G401.6 (cell line): ENCODE measurements around the gene PRKCE.

Experiments
- FAIRE-seq: peaks from 2 replicates; lab custom pipeline; 2012; peaks lifted over from hg19 to GRCh38; lab: Jason Lieb, UNC

PRKCE gene

GRCh38 chr2:46082531-46083485 is 431.3 kb downstream of the PRKCE start:
- no peak for FAIRE-seq

DNA sequence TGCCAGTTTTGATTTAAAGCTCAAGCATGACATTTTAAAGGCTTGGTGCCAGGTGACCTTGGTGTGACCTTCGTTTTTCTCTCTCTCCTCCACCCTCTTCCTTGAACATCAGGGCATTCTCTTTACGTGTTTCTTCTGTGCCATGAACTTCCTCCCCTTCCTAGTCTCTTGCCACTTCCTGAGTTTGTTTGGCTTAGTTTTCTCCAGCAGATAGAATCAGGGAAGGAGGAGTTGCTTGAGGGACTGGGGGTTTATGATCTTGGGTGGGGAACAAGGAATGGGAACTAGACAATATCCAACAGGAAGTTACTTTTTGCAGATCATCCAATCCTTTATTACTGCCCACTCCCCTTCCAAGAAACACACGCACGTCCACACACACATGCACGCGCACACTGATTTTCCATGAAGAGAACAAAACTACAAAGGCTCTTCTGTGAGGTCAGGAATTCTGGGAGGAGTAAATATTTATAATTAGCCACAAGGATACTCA is 435.1 kb downstream of the PRKCE start:
- no peak for FAIRE-seq

DNA sequence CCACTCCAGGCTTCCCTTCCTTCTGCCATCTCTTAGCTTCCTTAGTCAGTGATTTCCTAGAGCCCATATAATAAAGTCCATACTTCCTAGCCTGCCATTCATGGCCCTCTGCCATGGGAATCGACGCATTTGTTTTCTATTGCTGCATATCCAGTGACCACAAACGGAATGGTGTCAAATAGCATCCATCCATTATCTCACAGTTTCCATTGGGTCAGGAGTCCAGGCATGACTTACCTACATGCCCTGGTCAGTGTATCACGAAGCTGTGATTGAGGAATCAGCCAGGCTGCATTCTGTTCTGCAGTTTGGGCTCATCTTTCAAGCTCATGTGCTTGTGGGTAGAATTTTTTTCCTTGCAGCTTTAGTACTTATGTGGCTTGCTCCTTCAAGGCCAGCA is 436.0 kb downstream of the PRKCE start:
- FAIRE-seq, result no peak

- no peak for FAIRE-seq
These were observed 439.5 kb downstream of the PRKCE start for GRCh38 chr2:46091004-46091403.

- FAIRE-seq, result no peak
These were observed 440.6 kb downstream of the PRKCE start for GRCh38 chr2:46091961-46092667.

GRCh38 chr2:46094689-46095088 is 443.2 kb downstream of the PRKCE start:
- no peak for FAIRE-seq

- no peak for FAIRE-seq
These were observed 444.4 kb downstream of the PRKCE start for GRCh38 chr2:46095830-46096229.

GRCh38 chr2:46096260-46096659 is 444.8 kb downstream of the PRKCE start:
- no peak for FAIRE-seq

GRCh38 chr2:46097714-46098480 is 446.4 kb downstream of the PRKCE start:
- FAIRE-seq, result no peak

DNA sequence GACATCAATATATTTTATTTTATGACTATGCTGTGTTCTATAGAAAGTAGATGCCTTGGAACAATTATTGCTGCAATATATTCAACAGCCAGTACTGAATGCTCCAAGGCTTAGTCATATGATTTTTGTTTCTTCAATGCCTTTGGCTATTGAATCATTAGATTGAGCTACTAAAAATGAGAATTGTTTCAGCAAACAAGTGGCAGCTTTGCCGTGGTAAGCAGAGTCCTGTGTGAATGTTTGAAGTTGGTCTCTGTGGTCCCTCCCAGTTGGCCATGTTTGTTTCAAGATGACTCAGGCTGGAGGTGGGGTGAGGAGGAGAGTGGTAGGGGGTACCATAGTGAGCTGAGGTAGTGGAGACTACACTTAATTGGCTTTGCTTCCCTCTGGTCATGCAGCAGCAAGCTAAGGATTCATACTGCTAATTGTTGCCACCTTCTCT is 447.2 kb downstream of the PRKCE start:
- FAIRE-seq, result no peak

- no peak for FAIRE-seq
These were observed 450.2 kb downstream of the PRKCE start for GRCh38 chr2:46101557-46102220.

DNA sequence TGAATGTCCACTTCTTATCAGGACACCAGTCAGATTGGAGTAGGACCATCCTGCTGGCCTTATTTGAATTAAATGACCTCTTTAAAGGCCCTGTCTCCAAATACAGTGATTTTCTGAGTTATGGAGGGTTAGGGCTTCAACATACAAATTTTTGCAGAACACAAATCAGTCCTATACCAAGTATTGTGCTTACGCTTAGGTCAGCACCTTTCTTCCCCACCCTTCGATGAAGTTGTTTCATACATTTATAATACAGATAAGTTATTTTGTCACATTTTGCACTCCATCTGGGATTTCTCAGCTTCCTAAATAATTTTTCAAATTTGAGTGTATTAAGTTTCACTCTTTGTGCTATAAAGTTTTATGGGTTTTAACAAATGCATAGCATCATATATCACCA is 455.2 kb downstream of the PRKCE start:
- FAIRE-seq, result no peak

DNA sequence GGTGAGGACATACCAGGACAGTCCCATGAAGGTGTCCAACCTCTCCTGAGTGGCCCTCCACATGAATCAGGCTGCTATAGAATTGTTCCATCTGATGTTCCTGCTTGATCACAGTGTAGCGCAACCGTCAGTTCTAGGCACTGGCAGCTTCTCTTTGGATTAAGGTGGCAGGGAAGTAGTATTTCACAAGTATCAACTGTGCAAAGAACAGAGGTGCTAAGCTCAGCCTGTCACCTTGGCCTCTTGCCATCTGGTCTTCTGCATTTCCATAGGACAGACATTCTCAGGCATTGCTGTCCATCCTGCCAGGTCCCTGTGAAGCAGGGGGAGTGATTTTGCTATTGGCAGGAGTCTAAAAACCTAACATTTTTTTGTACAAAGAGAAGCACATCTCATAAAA is 463.5 kb downstream of the PRKCE start:
- no peak for FAIRE-seq

GRCh38 chr2:46116150-46116549 is 464.7 kb downstream of the PRKCE start:
- no peak for FAIRE-seq

GRCh38 chr2:46116553-46116991 is 465.1 kb downstream of the PRKCE start:
- no peak for FAIRE-seq

DNA sequence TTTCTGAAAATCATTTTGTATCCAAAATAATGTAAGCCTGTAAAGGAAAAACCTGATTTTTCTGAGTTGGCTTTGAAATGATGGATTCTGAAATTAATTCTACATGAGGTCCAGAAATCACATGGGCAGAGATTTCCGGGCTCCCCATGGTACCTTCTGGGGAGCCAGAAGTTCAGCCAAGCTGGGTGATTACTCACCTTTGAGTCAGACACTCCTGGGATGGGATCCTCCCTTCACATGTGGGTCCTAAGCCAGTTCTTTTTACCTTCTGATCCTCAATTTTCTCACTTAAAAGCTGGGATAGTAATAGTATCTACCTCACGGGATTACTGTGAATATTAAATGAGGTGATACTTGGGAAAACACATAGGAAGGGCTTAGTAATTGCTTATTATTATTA is 465.9 kb downstream of the PRKCE start:
- no peak for FAIRE-seq

- FAIRE-seq, result no peak
These were observed 466.5 kb downstream of the PRKCE start for GRCh38 chr2:46117994-46118393.

DNA sequence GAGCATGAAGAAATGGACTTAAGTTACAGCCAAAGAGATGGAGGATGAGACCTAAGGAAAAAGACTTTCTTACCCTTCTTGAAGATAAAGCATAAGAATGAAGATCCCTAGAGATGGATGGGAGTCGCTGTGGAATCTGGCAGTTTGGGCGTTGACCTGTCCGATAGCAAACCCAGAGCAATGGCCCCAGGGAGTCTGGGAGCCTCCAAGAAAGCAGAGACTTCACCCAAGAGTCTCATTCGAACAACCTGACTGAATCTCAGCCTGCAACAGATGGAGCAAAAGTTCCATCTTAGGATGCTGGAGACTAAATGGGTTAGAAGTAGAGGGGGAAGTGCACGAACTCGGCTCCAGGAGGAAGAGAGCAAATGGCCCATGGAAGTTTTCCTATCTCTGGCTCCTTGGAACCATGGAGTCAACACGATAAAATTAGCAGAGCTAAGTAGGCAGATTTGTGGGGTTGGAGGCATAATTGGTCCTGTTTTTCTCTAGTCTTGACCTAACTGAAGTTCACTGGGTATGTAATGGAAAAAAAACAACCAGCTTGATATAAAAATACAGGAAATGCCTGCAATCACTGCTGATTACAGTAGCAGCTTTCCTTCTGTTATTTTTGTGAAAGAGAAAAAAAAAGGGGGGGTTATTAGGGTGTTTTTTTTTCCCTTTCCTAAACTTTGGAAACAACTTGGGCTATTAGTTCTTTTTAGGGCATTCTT is 467.3 kb downstream of the PRKCE start:
- FAIRE-seq, result no peak

DNA sequence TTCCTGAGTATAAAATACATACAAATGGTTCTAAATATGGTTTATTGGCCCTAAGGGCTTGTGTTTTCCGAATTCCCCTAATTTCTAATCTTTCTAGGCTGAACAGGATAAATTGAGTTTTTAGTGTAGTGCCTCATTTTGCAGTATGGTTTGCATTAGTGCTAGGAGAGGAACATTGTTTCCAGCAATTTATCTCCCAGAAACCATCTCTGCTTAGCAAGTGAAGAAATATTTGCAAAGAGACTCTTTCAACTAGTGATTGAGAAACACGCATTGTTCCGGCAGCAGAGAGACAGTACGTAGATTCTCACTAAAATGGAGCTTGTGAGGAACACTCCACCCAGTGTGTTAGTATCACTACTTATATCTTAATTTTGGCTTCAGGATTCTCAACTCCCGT is 468.0 kb downstream of the PRKCE start:
- no peak for FAIRE-seq

DNA sequence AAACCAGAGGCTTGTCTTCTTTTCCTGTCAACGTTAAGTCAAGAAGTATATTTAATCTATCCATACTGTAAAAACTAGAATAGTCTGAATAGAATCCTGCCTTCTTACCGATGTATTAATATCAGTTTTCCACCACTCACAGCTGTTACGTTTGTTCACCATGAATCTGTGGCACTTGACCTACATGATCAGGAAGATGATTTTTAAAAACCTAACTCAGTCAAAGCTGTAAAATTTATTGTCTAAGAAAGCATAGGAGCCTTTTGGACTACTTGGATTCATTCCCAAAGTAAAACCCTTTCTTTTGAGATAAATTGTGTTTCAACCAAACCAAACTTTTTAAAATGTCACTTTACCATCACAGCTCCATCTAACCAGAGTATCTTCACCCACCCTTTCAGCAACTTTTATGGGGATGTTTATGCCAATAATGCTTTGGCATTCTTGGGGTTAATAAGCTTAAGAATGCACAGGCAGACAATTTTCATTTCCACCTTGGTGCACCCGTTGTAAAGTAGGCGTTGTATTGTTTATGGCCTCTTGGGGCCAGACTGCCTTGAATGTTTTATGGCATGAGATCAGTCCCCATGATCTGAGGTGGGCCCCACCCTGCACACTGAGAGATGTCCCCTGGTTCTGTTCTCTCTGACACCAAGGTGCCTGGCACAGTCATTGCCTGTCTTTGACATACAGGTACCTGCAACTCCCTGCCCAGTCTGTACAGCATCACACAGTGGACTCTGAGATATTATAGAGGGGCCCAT is 469.5 kb downstream of the PRKCE start:
- FAIRE-seq, result no peak
